Endodermal cell (in vitro differentiated cells): ENCODE measurements around the gene HOXC6. TPM values are rescaled to one million over a fixed set of nuclear protein-coding genes. Genes with fewer than 3 reads are reported as not detected.

Source experiments
- DNase-seq: peaks from one replicate; pipeline ENCODE4 v3.0.0-alpha.2; 2017
- H3K27ac ChIP-seq: 2 replicates; pipeline ENCODE4 v1.5.1; 2013; ENCODE audit warnings: mild to moderate bottlenecking, low read depth, low read length, moderate library complexity
- H3K27me3 ChIP-seq: 2 replicates; pipeline ENCODE4 v1.6.1; 2013; ENCODE audit warnings: mild to moderate bottlenecking, low read length, moderate library complexity; ENCODE audit not compliant: insufficient read depth, control insufficient read depth, poor library complexity, severe bottlenecking
- H3K36me3 ChIP-seq: 2 replicates; pipeline ENCODE4 v1.7.0; 2013; ENCODE audit warnings: mild to moderate bottlenecking, low read length, moderate library complexity; ENCODE audit not compliant: control insufficient read depth, insufficient read depth
- H3K4me1 ChIP-seq: one replicate; pipeline ENCODE4 v1.7.0; 2013; ENCODE audit warnings: low read length; ENCODE audit not compliant: control insufficient read depth, insufficient read depth
- H3K4me3 ChIP-seq: 2 replicates; pipeline ENCODE4 v1.5.1; 2013; ENCODE audit warnings: mild to moderate bottlenecking, low read length, moderate library complexity
- H3K9ac ChIP-seq: 2 replicates; pipeline ENCODE4 v1.6.1; 2013; ENCODE audit warnings: mild to moderate bottlenecking, low read length, moderate library complexity; ENCODE audit not compliant: poor library complexity, severe bottlenecking; ENCODE audit errors: extremely low read depth
- H3K9me3 ChIP-seq: 2 replicates; pipeline ENCODE4 v1.6.1; 2013; ENCODE audit warnings: mild to moderate bottlenecking, low read length, moderate library complexity; ENCODE audit not compliant: control insufficient read depth
- H3K27ac Mint-ChIP-seq: 2 replicates; pipeline ENCODE4 v1.8.0; 2020; ENCODE audit warnings: mixed read lengths
- H3K27me3 Mint-ChIP-seq: 2 replicates; pipeline ENCODE4 v1.8.0; 2021; ENCODE audit warnings: mild to moderate bottlenecking, mixed read lengths; ENCODE audit not compliant: insufficient read depth
- H3K36me3 Mint-ChIP-seq: 2 replicates; pipeline ENCODE4 v1.8.0; 2020; ENCODE audit warnings: low read depth, mixed read lengths
- H3K4me1 Mint-ChIP-seq: 2 replicates; pipeline ENCODE4 v1.8.0; 2020; ENCODE audit warnings: mixed read lengths
- H3K4me3 Mint-ChIP-seq: 2 replicates; pipeline ENCODE4 v1.8.0; 2020; ENCODE audit warnings: mild to moderate bottlenecking, moderate library complexity, mixed read lengths
- H3K9me3 Mint-ChIP-seq: 2 replicates; pipeline ENCODE4 v1.8.0; 2020; ENCODE audit warnings: mild to moderate bottlenecking, mixed read lengths
- WGBS, 2 experiments: methylation state at CpG; one replicate each; pipeline versions ENCODE4 v1.1.5 to v1.1.7; 2013; ENCODE audit warnings: missing lambda C conversion rate in 2 of 2, mixed read lengths in 1 of 2; ENCODE audit not compliant: insufficient coverage in 1 of 2, insufficient read length in 1 of 2; 5-methylcytosine and 5-hydroxymethylcytosine counted together
- total RNA-seq, 2 donors: library from RNA; stranded (reverse); fragmentation: NEBNext Ultra II Directional in 1 of 2; extraction: Animal tissue kit (Norgen Biotek cat#: 25700) in 1 of 2; gene quantifications; 2 replicates in 1 of 2; 3 replicates in 1 of 2; pipeline ENCODE4 v1.2.1, GENCODE V29; 2021
- TF ChIP-seq, protein P1 (sequence below): fragments of 200-600 bp; sonication (generic); conservative IDR thresholded peaks from 2 replicates; pipeline ENCODE4 v1.5.0; 2021; ENCODE audit warnings: antibody characterized with exemption, mild to moderate bottlenecking

HOXC6 gene
- total RNA-seq, 2 donors from 2014 or later: not detected

- Histone ChIP-seq H3K27ac (no peak overlapping the region), H3K4me1 (no peaks in the 10 kb centered on the region), H3K27me3 (peaks cover 99% of the 10 kb centered on the region), H3K9me3 (no peaks in the 10 kb centered on the region), H3K36me3 (no peaks in the 10 kb centered on the region), H3K9ac (no peak overlapping the region), H3K4me3 (no peak overlapping the region)
- no peak overlapping the region for H3K27ac Mint-ChIP-seq
- TF ChIP-seq, protein P1, sequence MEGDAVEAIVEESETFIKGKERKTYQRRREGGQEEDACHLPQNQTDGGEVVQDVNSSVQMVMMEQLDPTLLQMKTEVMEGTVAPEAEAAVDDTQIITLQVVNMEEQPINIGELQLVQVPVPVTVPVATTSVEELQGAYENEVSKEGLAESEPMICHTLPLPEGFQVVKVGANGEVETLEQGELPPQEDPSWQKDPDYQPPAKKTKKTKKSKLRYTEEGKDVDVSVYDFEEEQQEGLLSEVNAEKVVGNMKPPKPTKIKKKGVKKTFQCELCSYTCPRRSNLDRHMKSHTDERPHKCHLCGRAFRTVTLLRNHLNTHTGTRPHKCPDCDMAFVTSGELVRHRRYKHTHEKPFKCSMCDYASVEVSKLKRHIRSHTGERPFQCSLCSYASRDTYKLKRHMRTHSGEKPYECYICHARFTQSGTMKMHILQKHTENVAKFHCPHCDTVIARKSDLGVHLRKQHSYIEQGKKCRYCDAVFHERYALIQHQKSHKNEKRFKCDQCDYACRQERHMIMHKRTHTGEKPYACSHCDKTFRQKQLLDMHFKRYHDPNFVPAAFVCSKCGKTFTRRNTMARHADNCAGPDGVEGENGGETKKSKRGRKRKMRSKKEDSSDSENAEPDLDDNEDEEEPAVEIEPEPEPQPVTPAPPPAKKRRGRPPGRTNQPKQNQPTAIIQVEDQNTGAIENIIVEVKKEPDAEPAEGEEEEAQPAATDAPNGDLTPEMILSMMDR: peak; percentile 95
- DNase-seq: peak; percentile 99
- WGBS, 2 experiments: 10 to 15% methylated on average over 28 to 39 of the region's 39 CpGs
- peaks cover 3% of the 10 kb centered on the region for H3K4me1 Mint-ChIP-seq
- H3K27me3 Mint-ChIP-seq: peaks cover 99% of the 10 kb centered on the region
- H3K9me3 Mint-ChIP-seq: no peaks in the 10 kb centered on the region
- H3K36me3 Mint-ChIP-seq: no peaks in the 10 kb centered on the region
- H3K4me3 Mint-ChIP-seq: no peak overlapping the region
These were observed 22.2 kb upstream of the HOXC6 start for GRCh38 chr12:54005853-54006558.

GRCh38 chr12:54006559-54007220, 21.6 kb upstream of the HOXC6 start:
- no peaks in the 10 kb centered on the region for H3K9me3 Mint-ChIP-seq
- Histone ChIP-seq H3K9me3 (no peaks in the 10 kb centered on the region), H3K4me3 (no peak overlapping the region), H3K27me3 (peaks cover 99% of the 10 kb centered on the region), H3K27ac (no peak overlapping the region), H3K4me1 (no peaks in the 10 kb centered on the region), H3K36me3 (no peaks in the 10 kb centered on the region), H3K9ac (no peak overlapping the region)
- peaks cover 3% of the 10 kb centered on the region for H3K4me1 Mint-ChIP-seq
- TF ChIP-seq, protein P1: no peak
- no peak overlapping the region for H3K4me3 Mint-ChIP-seq
- H3K27me3 Mint-ChIP-seq: peaks cover 99% of the 10 kb centered on the region
- no peak for DNase-seq
- H3K27ac Mint-ChIP-seq: no peak overlapping the region
- no peaks in the 10 kb centered on the region for H3K36me3 Mint-ChIP-seq
- WGBS, 2 experiments: 35 to 36% methylated on average over 9 to 22 of the region's 22 CpGs

- TF ChIP-seq, protein P1: no peak
- 0 to 33% methylated on average over 1 to 2 of the region's 2 CpGs for WGBS, 2 experiments
- no peak for DNase-seq
- Mint-ChIP-seq H3K36me3 (no peaks in the 10 kb centered on the region), H3K27me3 (peaks cover 99% of the 10 kb centered on the region), H3K27ac (no peak overlapping the region), H3K4me3 (no peak overlapping the region), H3K4me1 (peaks cover 3% of the 10 kb centered on the region), H3K9me3 (no peaks in the 10 kb centered on the region)
- Histone ChIP-seq H3K4me1 (no peaks in the 10 kb centered on the region), H3K4me3 (no peak overlapping the region), H3K9me3 (no peaks in the 10 kb centered on the region), H3K9ac (no peak overlapping the region), H3K27ac (no peak overlapping the region), H3K27me3 (peaks cover 99% of the 10 kb centered on the region), H3K36me3 (no peaks in the 10 kb centered on the region)
These were observed 20.5 kb upstream of the HOXC6 start for GRCh38 chr12:54007538-54008259.
